Vagina (tissue), 2 donors: ENCODE results near the gene THRA. TPM values are rescaled to one million over a fixed set of nuclear protein-coding genes. Genes with fewer than 3 reads are reported as not detected.

Source experiments
- DNase-seq, 2 donors: peaks; one replicate each; pipeline ENCODE4 v3.0.0-alpha.2; 2017; ENCODE audit errors: extremely low spot score in 2 of 2
- H3K27ac ChIP-seq: fragments of 200-600 bp; sonication (generic); one replicate; pipeline ENCODE4 v1.5.1; 2019
- H3K27me3 ChIP-seq: fragments of 200-600 bp; sonication (generic); one replicate; pipeline ENCODE4 v1.5.1; 2019
- H3K36me3 ChIP-seq, 2 donors: fragments of 200-600 bp; sonication (generic); one replicate each; pipeline ENCODE4 v1.5.1; 2017 to 2019
- H3K4me1 ChIP-seq: fragments of 200-600 bp; sonication (generic); one replicate; pipeline ENCODE4 v1.5.1; 2019
- H3K4me3 ChIP-seq, 2 donors: fragments of 200-600 bp; sonication (generic); 1 replicate in 1 of 2; 2 replicates in 1 of 2; pipeline ENCODE4 v1.5.1; 2016 to 2019
- H3K9me3 ChIP-seq: fragments of 200-600 bp; sonication (generic); one replicate; pipeline ENCODE4 v1.5.1; 2019
- POLR2A ChIP-seq, 2 donors: fragments of 450-650 bp; IDR thresholded peaks; one replicate each; pipeline ENCODE4 v1.6.1; 2017; ENCODE audit warnings: antibody characterized with exemption in 2 of 2, mild to moderate bottlenecking in 2 of 2, moderate library complexity in 2 of 2
- POLR2AphosphoS5 ChIP-seq, 2 donors: sonication (generic); formaldehyde crosslinking; IDR thresholded peaks; one replicate each; pipeline ENCODE4 v1.9.0; 2017; ENCODE audit warnings: antibody characterized with exemption in 2 of 2, mild to moderate bottlenecking in 2 of 2, low read depth in 1 of 2; ENCODE audit not compliant: insufficient read depth in 1 of 2
- intact Hi-C: fragments of 100-400 bp; cut with DNase I; formaldehyde crosslinking; loops from one replicate; pipeline ENCODE4 v1.15.1; 2023
- total RNA-seq: library from RNA; depleted of rRNA; stranded (reverse); fragments of >200 nt; gene quantifications from one replicate; pipeline ENCODE4 v1.2.3, GENCODE V29; 2016
- TF ChIP-seq, protein P1 (sequence below), 3 experiments: fragments of 450-650 bp in 2 of 3; fragments of 200-600 bp in 1 of 3; sonication (generic) in 1 of 3; IDR thresholded peaks; one replicate each; pipeline ENCODE4 v1.5.1; 2017 to 2019; ENCODE audit warnings: antibody characterized with exemption in 3 of 3, mild to moderate bottlenecking in 2 of 3, moderate library complexity in 2 of 3

The THRA gene
- total RNA-seq, 1 donor from 2014 or later = 40.3 TPM

DNA sequence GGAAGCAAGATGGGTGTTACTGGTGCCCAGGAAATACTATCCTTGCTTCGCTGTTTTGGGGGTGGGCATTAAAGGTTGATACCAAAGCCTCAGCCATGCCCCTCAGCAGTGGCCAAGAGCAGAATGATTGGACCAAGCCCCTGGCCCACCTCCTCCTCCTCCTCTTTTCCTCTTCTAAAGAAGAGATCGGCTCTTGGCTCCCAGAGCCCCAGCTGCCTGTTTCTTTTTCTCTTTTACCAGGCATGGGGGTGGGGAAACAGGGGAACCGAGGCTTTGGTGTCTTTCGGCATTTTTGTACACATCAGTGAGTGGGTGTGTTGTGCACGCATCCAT is 5.8 kb downstream of the THRA start:
- H3K36me3 ChIP-seq = no peaks in the 10 kb centered on the region
- peak overlapping the region; percentile 39 to 51 for H3K4me3 ChIP-seq
- H3K27ac ChIP-seq = peak overlapping the region; percentile 99
- TF ChIP-seq POLR2AphosphoS5 (IDR thresholded peaks at IDR 0.05; ENCODE audit: insufficient read depth in 1 of 2, low read depth in 1 of 2) = no peak
- TF ChIP-seq POLR2A (IDR thresholded peaks at IDR 0.05) = peak in 1 of 2 donors; percentile 14
- H3K9me3 ChIP-seq = no peaks in the 10 kb centered on the region
- DNase-seq = no peak
- intact Hi-C loops = loop anchor here (10.0 kb wide), 1 partner anchor 106 kb away; the partner anchor contains the start of gene RAPGEFL1
- no peaks in the 10 kb centered on the region for H3K27me3 ChIP-seq
- peaks cover 93% of the 10 kb centered on the region for H3K4me1 ChIP-seq

DNA sequence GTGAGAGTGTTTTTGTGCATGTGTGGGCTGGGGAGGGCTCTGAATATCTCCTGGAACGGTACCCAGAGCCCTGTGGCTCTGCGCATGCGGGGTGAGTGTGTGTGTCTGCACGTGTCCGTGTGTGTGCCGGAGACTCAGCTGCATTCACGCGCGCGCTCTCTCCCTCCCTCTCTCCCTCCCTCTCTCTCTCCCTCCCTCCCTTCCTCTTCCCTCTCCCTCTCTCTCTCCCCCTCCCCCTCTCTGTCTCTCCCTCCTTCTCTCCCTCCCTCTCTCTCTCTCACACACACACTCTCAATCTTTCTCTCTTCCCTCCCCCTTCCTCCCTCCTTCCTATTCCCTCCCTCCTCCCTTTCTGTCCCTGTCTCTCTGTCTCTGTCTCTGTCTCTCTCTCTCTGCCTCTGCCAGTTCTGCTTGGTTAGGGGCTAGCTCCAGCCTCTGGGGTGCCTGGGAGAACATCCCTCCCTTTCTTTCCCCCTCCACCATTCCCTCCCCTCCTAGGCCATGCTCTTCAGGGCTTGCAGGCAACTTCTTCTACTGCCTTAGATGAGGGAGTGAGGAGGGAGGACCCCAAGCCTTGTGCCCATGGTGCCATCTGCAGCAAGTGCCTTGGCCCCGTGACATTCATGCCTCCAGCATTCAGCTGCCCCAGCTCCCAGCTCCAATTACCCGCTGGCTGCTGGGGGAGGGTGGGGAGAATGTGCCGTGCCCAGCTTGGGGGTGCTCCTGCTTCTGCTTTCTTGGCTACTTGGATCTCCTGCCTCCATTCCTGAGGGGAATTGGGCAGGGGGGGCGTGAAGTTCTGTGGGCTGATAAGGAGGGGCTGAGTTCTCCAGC is 6.4 kb downstream of the THRA start:
- Histone ChIP-seq H3K4me1 (peaks cover 94% of the 10 kb centered on the region), H3K4me3 (peak overlapping the region; percentile 39 to 51), H3K36me3 (peaks cover 0 to under 1% of the 10 kb centered on the region in 2 donors), H3K27me3 (no peaks in the 10 kb centered on the region), H3K27ac (peak overlapping the region; percentile 99), H3K9me3 (no peaks in the 10 kb centered on the region)
- TF ChIP-seq, protein P1, sequence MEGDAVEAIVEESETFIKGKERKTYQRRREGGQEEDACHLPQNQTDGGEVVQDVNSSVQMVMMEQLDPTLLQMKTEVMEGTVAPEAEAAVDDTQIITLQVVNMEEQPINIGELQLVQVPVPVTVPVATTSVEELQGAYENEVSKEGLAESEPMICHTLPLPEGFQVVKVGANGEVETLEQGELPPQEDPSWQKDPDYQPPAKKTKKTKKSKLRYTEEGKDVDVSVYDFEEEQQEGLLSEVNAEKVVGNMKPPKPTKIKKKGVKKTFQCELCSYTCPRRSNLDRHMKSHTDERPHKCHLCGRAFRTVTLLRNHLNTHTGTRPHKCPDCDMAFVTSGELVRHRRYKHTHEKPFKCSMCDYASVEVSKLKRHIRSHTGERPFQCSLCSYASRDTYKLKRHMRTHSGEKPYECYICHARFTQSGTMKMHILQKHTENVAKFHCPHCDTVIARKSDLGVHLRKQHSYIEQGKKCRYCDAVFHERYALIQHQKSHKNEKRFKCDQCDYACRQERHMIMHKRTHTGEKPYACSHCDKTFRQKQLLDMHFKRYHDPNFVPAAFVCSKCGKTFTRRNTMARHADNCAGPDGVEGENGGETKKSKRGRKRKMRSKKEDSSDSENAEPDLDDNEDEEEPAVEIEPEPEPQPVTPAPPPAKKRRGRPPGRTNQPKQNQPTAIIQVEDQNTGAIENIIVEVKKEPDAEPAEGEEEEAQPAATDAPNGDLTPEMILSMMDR (IDR thresholded peaks at IDR 0.05) = no peak
- TF ChIP-seq POLR2AphosphoS5 (IDR thresholded peaks at IDR 0.05; ENCODE audit: insufficient read depth in 1 of 2, low read depth in 1 of 2) = peak; percentile 70 to 86
- DNase-seq = no peak
- intact Hi-C loops = loop anchor here (10.0 kb wide), 1 partner anchor 106 kb away; the partner anchor contains the start of gene RAPGEFL1

DNA sequence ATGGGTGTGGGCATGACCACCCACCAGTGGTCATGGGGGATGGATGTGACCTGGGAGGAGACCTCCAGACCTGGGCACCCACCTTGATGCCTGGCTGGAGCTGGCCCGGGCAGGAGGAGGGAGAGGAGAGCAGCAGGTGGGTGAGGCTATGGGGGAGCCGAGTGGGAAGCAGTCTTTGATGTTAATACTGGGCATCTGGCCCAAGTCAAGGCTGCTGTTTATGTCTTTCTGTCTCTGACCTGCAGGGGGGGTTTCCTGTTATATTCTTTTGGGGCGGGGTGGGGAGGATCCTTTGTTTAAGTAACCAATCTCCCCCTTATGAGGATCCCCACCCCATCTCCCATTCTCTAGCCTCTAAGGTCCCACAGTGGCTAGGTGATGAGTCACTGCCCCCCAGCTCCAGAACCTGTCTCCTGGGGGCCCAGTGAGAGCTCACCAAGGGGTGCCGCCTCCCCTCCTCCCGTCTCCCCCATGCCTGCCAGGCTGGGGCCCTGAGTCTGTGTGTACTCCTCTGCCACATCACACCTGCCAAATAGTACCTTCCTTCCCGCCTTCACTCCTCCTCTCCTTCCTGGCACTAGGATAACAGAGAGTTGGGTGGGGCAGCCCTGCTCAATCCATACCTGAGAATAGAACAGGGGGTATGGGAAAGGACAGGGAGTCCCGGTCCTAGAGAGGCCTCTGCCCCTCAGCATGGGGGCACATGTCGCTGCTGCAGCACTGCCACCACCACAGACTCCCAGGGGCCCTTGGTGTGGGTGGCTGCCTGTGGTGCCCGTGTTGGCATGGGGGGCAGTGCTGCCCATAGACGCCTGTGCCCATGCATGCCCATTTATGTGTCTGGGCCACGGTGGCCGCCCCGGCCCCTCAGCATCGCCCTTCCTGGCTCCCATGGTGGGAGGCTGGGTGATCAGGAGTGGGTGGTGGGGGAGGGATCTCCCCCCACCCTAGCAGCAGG is 7.3 kb downstream of the THRA start:
- intact Hi-C loops = loop anchor here (10.0 kb wide), 1 partner anchor 105 kb away; the partner anchor contains the start of gene RAPGEFL1
- Histone ChIP-seq H3K27ac (peak overlapping the region; percentile 99), H3K4me3 (peak overlapping the region; percentile 39 to 51), H3K27me3 (no peaks in the 10 kb centered on the region), H3K36me3 (peaks cover 0 to 9% of the 10 kb centered on the region in 2 donors), H3K9me3 (no peaks in the 10 kb centered on the region), H3K4me1 (peaks cover 94% of the 10 kb centered on the region)
- TF ChIP-seq POLR2AphosphoS5 (IDR thresholded peaks at IDR 0.05; ENCODE audit: insufficient read depth in 1 of 2, low read depth in 1 of 2) (peak; percentile 11 to 57), POLR2A (IDR thresholded peaks at IDR 0.05) (no peak)
- TF ChIP-seq, protein P1 (IDR thresholded peaks at IDR 0.05) = no peak
- DNase-seq = no peak

DNA sequence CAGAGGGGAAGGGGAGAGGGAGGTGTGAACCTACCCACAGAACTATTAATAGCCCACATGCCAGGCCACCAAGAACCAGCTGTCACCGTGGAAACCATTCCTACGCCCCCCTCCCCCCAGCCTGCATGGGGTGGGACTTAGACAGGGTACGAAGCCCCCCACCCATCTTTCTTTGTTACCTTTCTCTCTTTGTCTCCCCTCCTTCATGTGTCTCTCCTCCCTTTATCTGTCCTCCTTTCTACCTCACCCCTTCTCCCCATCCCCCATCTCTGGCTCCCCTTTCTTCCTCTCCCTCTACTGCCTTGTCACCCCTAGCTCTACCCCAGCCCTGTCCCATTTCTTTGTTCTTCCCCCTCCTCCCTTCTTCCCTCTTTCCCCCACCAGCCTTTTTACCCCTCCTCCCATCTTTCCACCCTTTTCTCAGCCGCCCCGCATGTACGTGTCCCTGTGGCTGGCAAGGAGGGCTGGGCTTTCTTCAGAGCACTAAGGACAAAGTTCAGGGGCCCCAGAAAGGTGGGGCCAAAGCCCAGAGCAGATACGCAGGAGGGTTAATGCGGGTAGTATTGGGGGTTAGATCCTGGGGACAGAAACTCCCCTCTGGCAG is 8.0 kb downstream of the THRA start:
- H3K4me1 ChIP-seq = peaks cover 94% of the 10 kb centered on the region
- TF ChIP-seq POLR2AphosphoS5 (IDR thresholded peaks at IDR 0.05; ENCODE audit: insufficient read depth in 1 of 2, low read depth in 1 of 2) (no peak), POLR2A (IDR thresholded peaks at IDR 0.05) (no peak)
- TF ChIP-seq, protein P1 (IDR thresholded peaks at IDR 0.05) = no peak
- peak overlapping the region; percentile 39 to 51 for H3K4me3 ChIP-seq
- intact Hi-C loops = no loop called here
- H3K27me3 ChIP-seq = no peaks in the 10 kb centered on the region
- H3K36me3 ChIP-seq = peaks cover 0 to 9% of the 10 kb centered on the region in 2 donors
- DNase-seq = no peak
- no peaks in the 10 kb centered on the region for H3K9me3 ChIP-seq
- H3K27ac ChIP-seq = peak overlapping the region; percentile 99
